Caco-2 (cell line): ENCODE results near the gene SELENOS. TPM values are rescaled to one million over a fixed set of nuclear protein-coding genes. Genes with fewer than 3 reads are reported as not detected.
A peak's percentile ranks its signal among the peaks of the same experiment; 100 is the strongest.

Experiments used
- BruUV-seq: library from RNA; stranded (reverse); fragments of 400-500 nt; replicated peaks from 2 replicates; lab custom pipeline; 2021; lab: Mats Ljungman, UMichigan
- CTCF ChIA-PET: fragments of 300-600 bp; sonication (Branson Sonifier 250); formaldehyde crosslinking; loops from one replicate; lab custom pipeline; 2022; ENCODE audit warnings: antibody characterized with exemption; lab: Charles Lee
- POLR2A ChIA-PET: fragments of 300-600 bp; sonication (Branson Sonifier 250); formaldehyde crosslinking; loops from one replicate; lab custom pipeline; 2022; ENCODE audit warnings: antibody characterized with exemption; lab: Charles Lee
- DNase-seq, 2 experiments: peaks; one replicate each; pipeline versions ENCODE4 v3.0.0 to v3.0.0-alpha.2; 2020 to 2022
- H3K27me3 ChIP-seq: replicated peaks from 2 replicates; pipeline ENCODE4 v1.6.0; 2011; ENCODE audit warnings: low read length; ENCODE audit not compliant: control insufficient read depth, insufficient read depth
- H3K36me3 ChIP-seq: 2 replicates; pipeline ENCODE4 v1.5.1; 2011; ENCODE audit warnings: low read length; ENCODE audit not compliant: control insufficient read depth, insufficient read depth
- H3K4me1 ChIP-seq: fragments of 250-450 bp; sonication (Bioruptor Pico); 2 replicates; pipeline ENCODE4 v1.5.1; 2020; ENCODE audit warnings: mild to moderate bottlenecking
- H3K4me3 ChIP-seq: 2 replicates; pipeline ENCODE4 v1.5.1; 2011; ENCODE audit warnings: low read depth, mild to moderate bottlenecking, control low read depth, low read length
- H3K9me3 ChIP-seq: fragments of 250-450 bp; sonication (Bioruptor Pico); 2 replicates; pipeline ENCODE4 v1.5.1; 2020; ENCODE audit warnings: mild to moderate bottlenecking, moderate library complexity
- H3K27ac Mint-ChIP-seq: one replicate; pipeline ENCODE4 v1.8.0; 2022; ENCODE audit warnings: mixed read lengths; ENCODE audit not compliant: unreplicated experiment
- H3K27me3 Mint-ChIP-seq: one replicate; pipeline ENCODE4 v1.8.0; 2022; ENCODE audit warnings: mixed read lengths; ENCODE audit not compliant: insufficient read depth, unreplicated experiment
- H3K36me3 Mint-ChIP-seq: one replicate; pipeline ENCODE4 v1.8.0; 2022; ENCODE audit warnings: mild to moderate bottlenecking, mixed read lengths; ENCODE audit not compliant: insufficient read depth, unreplicated experiment
- H3K4me1 Mint-ChIP-seq: one replicate; pipeline ENCODE4 v1.8.0; 2022; ENCODE audit warnings: low read depth, mixed read lengths; ENCODE audit not compliant: unreplicated experiment
- H3K4me3 Mint-ChIP-seq: one replicate; pipeline ENCODE4 v1.8.0; 2022; ENCODE audit warnings: mild to moderate bottlenecking, moderate library complexity, mixed read lengths; ENCODE audit not compliant: unreplicated experiment
- H3K9me3 Mint-ChIP-seq: one replicate; pipeline ENCODE4 v1.8.0; 2022; ENCODE audit warnings: mixed read lengths; ENCODE audit not compliant: unreplicated experiment
- CTCF ChIP-seq, 2 experiments: fragments of 200-600 bp in 1 of 2; IDR thresholded peaks; 1 replicate in 1 of 2; 2 replicates in 1 of 2; pipeline versions ENCODE4 v1.5.1 to v1.8.0; 2011 to 2022; ENCODE audit warnings: antibody characterized with exemption in 1 of 2, control low read depth in 1 of 2, inconsistent platforms in 1 of 2, low read depth in 1 of 2, low read length in 1 of 2, mild to moderate bottlenecking in 1 of 2, moderate library complexity in 1 of 2; ENCODE audit not compliant: insufficient read depth in 1 of 2, severe bottlenecking in 1 of 2, unreplicated experiment in 1 of 2
- intact Hi-C: fragments of 100-400 bp; cut with micrococcal nuclease; formaldehyde crosslinking; loops from one replicate; pipeline ENCODE4 v1.10.0; 2022; ENCODE audit not compliant: unreplicated experiment
- total RNA-seq: library from RNA; stranded (reverse); gene quantifications from 2 replicates; pipeline ENCODE4 v1.2.3, GENCODE V29; 2022

Gene SELENOS
- total RNA-seq, 1 experiment from 2014 or later = 71.3 TPM

GRCh38 chr15:101325263-101326025, 48.2 kb upstream of the SELENOS start:
- intact Hi-C loops = no loop called here
- H3K9me3 ChIP-seq = no peaks in the 10 kb centered on the region
- no peak for DNase-seq
- CTCF ChIA-PET = no interaction called here
- H3K9me3 Mint-ChIP-seq = no peaks in the 10 kb centered on the region
- no peak for TF ChIP-seq CTCF (IDR thresholded peaks at IDR 0.05; ENCODE audit: insufficient read depth in 1 of 2, low read depth in 1 of 2, low read length in 1 of 2, severe bottlenecking in 1 of 2, unreplicated experiment in 1 of 2)
- peaks cover 6% of the 10 kb centered on the region for H3K4me1 Mint-ChIP-seq
- H3K27me3 Mint-ChIP-seq = no peaks in the 10 kb centered on the region
- no TSS peak for BruUV-seq
- H3K27me3 ChIP-seq = no peaks in the 10 kb centered on the region
- H3K36me3 ChIP-seq = no peaks in the 10 kb centered on the region; the same call in 1 of the 2 replicates
- H3K36me3 Mint-ChIP-seq = peaks cover 15% of the 10 kb centered on the region
- no peak overlapping the region for H3K4me3 Mint-ChIP-seq
- H3K4me3 ChIP-seq = no peak overlapping the region
- peaks cover 10% of the 10 kb centered on the region for H3K4me1 ChIP-seq
- no peak overlapping the region for H3K27ac Mint-ChIP-seq
- POLR2A ChIA-PET = no interaction called here

- Histone ChIP-seq H3K4me3 (no peak overlapping the region), H3K9me3 (no peaks in the 10 kb centered on the region), H3K27me3 (no peaks in the 10 kb centered on the region), H3K36me3 (no peaks in the 10 kb centered on the region; the same call in 1 of the 2 replicates), H3K4me1 (peaks cover 10% of the 10 kb centered on the region)
- intact Hi-C loops = no loop called here
- ChIA-PET CTCF (no interaction called here), POLR2A (no interaction called here)
- DNase-seq = peak in 1 of 2 experiments; percentile 47
- H3K9me3 Mint-ChIP-seq = no peaks in the 10 kb centered on the region
- H3K27ac Mint-ChIP-seq = peak overlapping the region; percentile 37
- no peak overlapping the region for H3K4me3 Mint-ChIP-seq
- peaks cover 9% of the 10 kb centered on the region for H3K36me3 Mint-ChIP-seq
- TF ChIP-seq CTCF (IDR thresholded peaks at IDR 0.05; ENCODE audit: insufficient read depth in 1 of 2, low read depth in 1 of 2, low read length in 1 of 2, severe bottlenecking in 1 of 2, unreplicated experiment in 1 of 2) = no peak
- peaks cover 6% of the 10 kb centered on the region for H3K4me1 Mint-ChIP-seq
- no peaks in the 10 kb centered on the region for H3K27me3 Mint-ChIP-seq
- BruUV-seq = no TSS peak
Measured at GRCh38 chr15:101324524-101325177, 47.4 kb upstream of the SELENOS start.

- H3K36me3 Mint-ChIP-seq = peaks cover 9% of the 10 kb centered on the region
- intact Hi-C loops = no loop called here
- H3K27ac Mint-ChIP-seq = peak overlapping the region; percentile 37
- peaks cover 6% of the 10 kb centered on the region for H3K4me1 Mint-ChIP-seq
- Histone ChIP-seq H3K36me3 (no peaks in the 10 kb centered on the region; the same call in 1 of the 2 replicates), H3K4me3 (no peak overlapping the region), H3K9me3 (no peaks in the 10 kb centered on the region), H3K4me1 (peaks cover 10% of the 10 kb centered on the region), H3K27me3 (no peaks in the 10 kb centered on the region)
- no peak for TF ChIP-seq CTCF (IDR thresholded peaks at IDR 0.05; ENCODE audit: insufficient read depth in 1 of 2, low read depth in 1 of 2, low read length in 1 of 2, severe bottlenecking in 1 of 2, unreplicated experiment in 1 of 2)
- H3K4me3 Mint-ChIP-seq = no peak overlapping the region
- H3K9me3 Mint-ChIP-seq = no peaks in the 10 kb centered on the region
- H3K27me3 Mint-ChIP-seq = no peaks in the 10 kb centered on the region
- no TSS peak for BruUV-seq
- DNase-seq = no peak
- ChIA-PET CTCF (no interaction called here), POLR2A (no interaction called here)
Measured at GRCh38 chr15:101323793-101324523, 46.7 kb upstream of the SELENOS start.
